Measurements from ENCODE around the gene NBEA. TPM values are rescaled to one million over a fixed set of nuclear protein-coding genes. Genes with fewer than 3 reads are reported as not detected.

NBEA gene
- total RNA-seq, 1 donor from 2014 or later, result 23.5 TPM

DNA sequence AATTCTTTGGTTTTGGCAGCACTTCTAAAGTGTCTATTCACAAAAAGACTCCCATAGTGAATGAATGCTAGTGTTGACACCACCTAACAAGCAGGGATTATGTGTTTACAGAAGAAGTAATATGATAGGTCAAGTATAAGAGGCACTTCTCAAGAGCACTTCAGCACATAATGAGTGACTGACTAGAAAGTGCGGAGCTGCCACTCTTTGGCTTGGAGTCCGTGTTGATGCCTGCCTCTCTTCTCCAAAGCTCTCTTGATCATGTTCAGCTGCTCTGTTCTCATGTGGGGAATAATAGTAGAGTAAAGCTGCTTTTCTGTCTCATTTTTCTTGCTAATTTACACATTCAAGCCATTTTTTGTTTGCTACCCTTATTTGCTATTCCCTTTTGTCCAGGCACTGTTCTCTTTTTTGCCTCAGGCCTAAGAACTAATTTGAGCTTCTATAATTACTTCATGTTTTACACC lies 557.2 kb downstream of the NBEA start:
- Histone ChIP-seq H3K9ac (ENCODE audit: low read depth in 1 of 3, low read length in 3 of 3) (no peak overlapping the region), H3K9me3 (ENCODE audit: control insufficient read depth in 3 of 3, low read length in 3 of 3) (no peaks in the 10 kb centered on the region), H3K27ac (ENCODE audit: low read depth, low read length) (no peak overlapping the region), H3K36me3 (ENCODE audit: control insufficient read depth in 3 of 3, insufficient read depth in 3 of 3, low read length in 3 of 3) (no peaks in the 10 kb centered on the region), H3K4me3 (ENCODE audit: low read length in 3 of 3) (no peak overlapping the region), H3K4me1 (ENCODE audit: control insufficient read depth in 3 of 3, insufficient read depth in 3 of 3, low read length in 3 of 3) (no peaks in the 10 kb centered on the region), H3K27me3 (ENCODE audit: control insufficient read depth in 3 of 3, insufficient read depth in 3 of 3, low read length in 3 of 3) (no peaks in the 10 kb centered on the region)

DNA sequence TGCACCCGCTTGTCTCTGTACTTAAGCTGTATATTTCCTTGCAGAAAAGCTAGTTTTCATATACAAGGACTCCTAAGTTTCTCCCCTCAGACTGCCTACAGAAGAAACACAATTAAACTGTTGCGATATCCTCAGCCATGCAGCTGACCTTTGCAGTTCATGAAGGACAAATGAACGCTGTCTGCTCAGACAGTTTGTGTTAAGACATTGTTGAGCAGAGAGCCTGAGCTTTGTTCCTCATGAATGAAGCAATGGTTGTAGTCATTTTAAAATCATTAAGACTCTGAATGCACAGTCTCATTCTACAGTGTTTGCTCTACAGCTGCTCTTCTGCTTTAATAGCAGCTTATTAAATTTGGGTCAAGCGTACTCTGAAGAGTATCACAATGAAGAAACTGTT lies 557.6 kb downstream of the NBEA start:
- Histone ChIP-seq H3K27ac (ENCODE audit: low read depth, low read length) (no peak overlapping the region), H3K9me3 (ENCODE audit: control insufficient read depth in 3 of 3, low read length in 3 of 3) (no peaks in the 10 kb centered on the region), H3K4me1 (ENCODE audit: control insufficient read depth in 3 of 3, insufficient read depth in 3 of 3, low read length in 3 of 3) (no peaks in the 10 kb centered on the region), H3K9ac (ENCODE audit: low read depth in 1 of 3, low read length in 3 of 3) (no peak overlapping the region), H3K4me3 (ENCODE audit: low read length in 3 of 3) (no peak overlapping the region), H3K36me3 (ENCODE audit: control insufficient read depth in 3 of 3, insufficient read depth in 3 of 3, low read length in 3 of 3) (no peaks in the 10 kb centered on the region), H3K27me3 (ENCODE audit: control insufficient read depth in 3 of 3, insufficient read depth in 3 of 3, low read length in 3 of 3) (no peaks in the 10 kb centered on the region)

GRCh38 chr13:35500144-35500543 lies 558.1 kb downstream of the NBEA start:
- Histone ChIP-seq H3K9me3 (ENCODE audit: control insufficient read depth in 3 of 3, low read length in 3 of 3) (no peaks in the 10 kb centered on the region), H3K9ac (ENCODE audit: low read depth in 1 of 3, low read length in 3 of 3) (no peak overlapping the region)

DNA sequence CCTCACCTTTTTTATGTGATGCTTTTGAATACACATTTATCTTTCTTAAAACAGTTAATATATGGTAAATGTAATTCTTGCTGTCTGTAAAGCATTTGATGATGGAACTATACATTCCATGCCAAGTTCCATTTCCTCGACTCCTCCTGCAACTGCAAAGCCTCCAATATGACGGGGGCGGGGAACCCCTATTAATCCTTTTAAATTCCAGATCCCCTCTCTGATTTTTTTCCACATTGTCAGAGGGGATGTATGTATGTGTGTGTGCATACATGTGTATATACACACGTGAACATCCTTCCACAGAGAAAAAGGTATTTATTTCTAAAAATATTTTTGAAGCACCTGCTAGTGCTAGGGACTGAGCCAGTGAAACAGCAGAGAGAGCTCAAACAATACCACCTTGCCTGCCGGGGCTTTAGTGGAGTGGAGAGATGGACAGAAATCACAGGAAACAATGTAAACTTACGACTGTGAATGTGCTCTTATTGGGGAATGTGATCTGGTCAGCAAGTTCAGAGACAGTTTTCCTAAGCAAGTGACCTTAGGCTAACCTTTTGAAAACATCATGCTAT lies 559.7 kb downstream of the NBEA start:
- H3K27ac ChIP-seq (ENCODE audit: low read depth, low read length), result no peak overlapping the region
- no peak overlapping the region for H3K4me3 ChIP-seq (ENCODE audit: low read length in 3 of 3)
- H3K27me3 ChIP-seq (ENCODE audit: control insufficient read depth in 3 of 3, insufficient read depth in 3 of 3, low read length in 3 of 3), result no peaks in the 10 kb centered on the region
- H3K9ac ChIP-seq (ENCODE audit: low read depth in 1 of 3, low read length in 3 of 3), result no peak overlapping the region
- H3K36me3 ChIP-seq (ENCODE audit: control insufficient read depth in 3 of 3, insufficient read depth in 3 of 3, low read length in 3 of 3), result no peaks in the 10 kb centered on the region
- no peaks in the 10 kb centered on the region for H3K9me3 ChIP-seq (ENCODE audit: control insufficient read depth in 3 of 3, low read length in 3 of 3)
- H3K4me1 ChIP-seq (ENCODE audit: control insufficient read depth in 3 of 3, insufficient read depth in 3 of 3, low read length in 3 of 3), result no peaks in the 10 kb centered on the region

More at GRCh38 chr13:35500144-35500543, 558.1 kb downstream of the NBEA start:
- no peak overlapping the region for H3K4me3 ChIP-seq (ENCODE audit: low read length in 3 of 3)
- H3K36me3 ChIP-seq (ENCODE audit: control insufficient read depth in 3 of 3, insufficient read depth in 3 of 3, low read length in 3 of 3), result no peaks in the 10 kb centered on the region
- H3K27me3 ChIP-seq (ENCODE audit: control insufficient read depth in 3 of 3, insufficient read depth in 3 of 3, low read length in 3 of 3), result no peaks in the 10 kb centered on the region
- no peak overlapping the region for H3K27ac ChIP-seq (ENCODE audit: low read depth, low read length)
- no peaks in the 10 kb centered on the region for H3K4me1 ChIP-seq (ENCODE audit: control insufficient read depth in 3 of 3, insufficient read depth in 3 of 3, low read length in 3 of 3)

GRCh38 chr13:35502456-35502855 lies 560.4 kb downstream of the NBEA start:
- Histone ChIP-seq H3K9ac (ENCODE audit: low read depth in 1 of 3, low read length in 3 of 3) (no peak overlapping the region), H3K36me3 (ENCODE audit: control insufficient read depth in 3 of 3, insufficient read depth in 3 of 3, low read length in 3 of 3) (no peaks in the 10 kb centered on the region), H3K27ac (ENCODE audit: low read depth, low read length) (no peak overlapping the region), H3K9me3 (ENCODE audit: control insufficient read depth in 3 of 3, low read length in 3 of 3) (no peaks in the 10 kb centered on the region), H3K27me3 (ENCODE audit: control insufficient read depth in 3 of 3, insufficient read depth in 3 of 3, low read length in 3 of 3) (no peaks in the 10 kb centered on the region), H3K4me1 (ENCODE audit: control insufficient read depth in 3 of 3, insufficient read depth in 3 of 3, low read length in 3 of 3) (no peaks in the 10 kb centered on the region), H3K4me3 (ENCODE audit: low read length in 3 of 3) (no peak overlapping the region)

GRCh38 chr13:35512271-35512920 lies 570.3 kb downstream of the NBEA start:
- H3K27ac ChIP-seq (ENCODE audit: low read depth, low read length), result no peak overlapping the region
- H3K4me1 ChIP-seq (ENCODE audit: control insufficient read depth in 3 of 3, insufficient read depth in 3 of 3, low read length in 3 of 3), result no peaks in the 10 kb centered on the region
- no peaks in the 10 kb centered on the region for H3K36me3 ChIP-seq (ENCODE audit: control insufficient read depth in 3 of 3, insufficient read depth in 3 of 3, low read length in 3 of 3)

DNA sequence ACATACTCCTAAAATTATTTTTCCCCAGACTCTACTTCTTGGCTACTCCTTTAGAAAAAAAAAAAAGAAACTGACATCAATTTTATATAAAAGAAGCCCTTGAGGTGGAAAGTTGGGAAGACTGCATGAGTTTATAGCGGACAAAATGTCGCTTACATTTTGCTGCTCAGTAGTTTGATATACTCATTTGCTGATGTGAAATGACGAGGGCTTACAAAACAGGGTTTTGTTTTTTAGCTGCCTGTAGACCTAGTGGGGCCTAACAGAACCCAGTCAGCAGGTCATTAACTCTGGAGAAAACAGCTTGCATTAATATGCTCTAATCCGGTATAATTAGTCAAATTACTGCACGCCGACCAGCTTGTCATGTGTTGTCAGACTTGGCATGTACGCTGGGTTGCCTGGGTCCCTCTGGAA lies 572.0 kb downstream of the NBEA start:
- Histone ChIP-seq H3K27ac (ENCODE audit: low read depth, low read length) (no peak overlapping the region), H3K4me1 (ENCODE audit: control insufficient read depth in 3 of 3, insufficient read depth in 3 of 3, low read length in 3 of 3) (no peaks in the 10 kb centered on the region), H3K4me3 (ENCODE audit: low read length in 3 of 3) (no peak overlapping the region), H3K27me3 (ENCODE audit: control insufficient read depth in 3 of 3, insufficient read depth in 3 of 3, low read length in 3 of 3) (no peaks in the 10 kb centered on the region), H3K36me3 (ENCODE audit: control insufficient read depth in 3 of 3, insufficient read depth in 3 of 3, low read length in 3 of 3) (no peaks in the 10 kb centered on the region), H3K9ac (ENCODE audit: low read depth in 1 of 3, low read length in 3 of 3) (no peak overlapping the region), H3K9me3 (ENCODE audit: control insufficient read depth in 3 of 3, low read length in 3 of 3) (no peaks in the 10 kb centered on the region)

More at GRCh38 chr13:35512271-35512920, 570.3 kb downstream of the NBEA start:
- Histone ChIP-seq H3K4me3 (ENCODE audit: low read length in 3 of 3) (no peak overlapping the region), H3K9me3 (ENCODE audit: control insufficient read depth in 3 of 3, low read length in 3 of 3) (no peaks in the 10 kb centered on the region), H3K27me3 (ENCODE audit: control insufficient read depth in 3 of 3, insufficient read depth in 3 of 3, low read length in 3 of 3) (no peaks in the 10 kb centered on the region), H3K9ac (ENCODE audit: low read depth in 1 of 3, low read length in 3 of 3) (no peak overlapping the region)

DNA sequence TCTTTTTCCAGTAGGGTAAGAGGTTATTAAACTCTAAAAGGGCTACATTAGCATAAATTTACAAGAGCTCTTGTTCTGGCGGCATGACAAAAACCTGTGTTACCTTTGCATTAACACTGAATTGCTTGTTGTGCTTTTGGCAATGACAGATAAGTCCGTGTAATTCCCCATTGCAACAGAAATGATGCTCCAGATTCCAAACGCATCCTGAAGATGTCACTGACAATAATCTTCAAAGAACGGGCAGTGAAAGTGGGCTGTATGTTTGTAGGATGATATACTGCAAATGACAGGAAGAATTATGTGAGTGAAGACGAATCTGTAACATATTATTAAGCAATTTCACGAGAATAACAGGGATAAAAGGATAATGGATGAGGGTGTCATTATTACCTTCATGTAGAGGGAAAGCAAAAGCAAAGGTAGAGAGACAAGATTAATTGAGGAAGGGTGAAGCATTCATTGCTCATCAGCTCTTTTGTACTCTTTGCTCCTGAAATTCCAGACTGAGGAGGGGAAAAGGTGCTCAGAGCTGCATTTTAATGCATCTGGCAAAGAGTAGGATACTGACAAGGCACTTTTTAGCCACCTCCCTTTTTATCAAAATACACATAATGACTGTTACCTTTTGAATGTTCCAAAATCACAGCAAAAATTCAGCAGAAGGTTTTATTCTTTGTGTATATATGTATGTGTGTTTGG lies 572.9 kb downstream of the NBEA start:
- Histone ChIP-seq H3K4me1 (ENCODE audit: control insufficient read depth in 3 of 3, insufficient read depth in 3 of 3, low read length in 3 of 3) (no peaks in the 10 kb centered on the region), H3K27ac (ENCODE audit: low read depth, low read length) (no peak overlapping the region), H3K9me3 (ENCODE audit: control insufficient read depth in 3 of 3, low read length in 3 of 3) (no peaks in the 10 kb centered on the region), H3K4me3 (ENCODE audit: low read length in 3 of 3) (no peak overlapping the region), H3K36me3 (ENCODE audit: control insufficient read depth in 3 of 3, insufficient read depth in 3 of 3, low read length in 3 of 3) (no peaks in the 10 kb centered on the region), H3K9ac (ENCODE audit: low read depth in 1 of 3, low read length in 3 of 3) (no peak overlapping the region), H3K27me3 (ENCODE audit: control insufficient read depth in 3 of 3, insufficient read depth in 3 of 3, low read length in 3 of 3) (no peaks in the 10 kb centered on the region)

DNA sequence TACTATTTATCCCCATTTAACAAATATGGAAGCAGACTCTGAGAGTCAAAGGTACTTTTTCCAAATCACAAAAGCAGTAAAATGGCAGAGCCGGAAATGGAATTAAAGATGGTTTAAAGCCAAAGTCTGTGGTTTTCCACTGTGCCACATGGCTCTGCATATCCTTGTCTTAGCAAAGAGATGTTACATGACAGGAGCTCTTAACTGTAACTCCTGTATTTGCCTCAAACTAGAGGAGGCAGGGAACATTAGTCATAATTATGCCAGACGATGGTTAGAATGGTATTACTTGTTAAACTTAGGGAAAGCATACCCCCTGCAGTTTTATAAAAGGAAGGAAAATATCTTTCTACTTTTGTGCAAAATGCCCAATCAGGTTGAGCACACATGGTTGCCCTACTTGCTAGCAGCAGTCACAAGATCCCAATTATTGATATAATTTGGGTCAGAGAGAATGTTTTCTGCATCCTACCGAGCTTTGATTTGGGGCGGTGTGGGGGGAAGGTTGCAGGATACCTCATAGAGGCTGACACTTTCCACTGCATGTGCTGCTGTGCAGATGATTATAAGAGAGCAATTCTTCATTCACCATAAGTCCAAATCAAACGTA lies 576.4 kb downstream of the NBEA start:
- no peaks in the 10 kb centered on the region for H3K4me1 ChIP-seq (ENCODE audit: control insufficient read depth in 3 of 3, insufficient read depth in 3 of 3, low read length in 3 of 3)
- no peak overlapping the region for H3K4me3 ChIP-seq (ENCODE audit: low read length in 3 of 3)
- no peak overlapping the region for H3K9ac ChIP-seq (ENCODE audit: low read depth in 1 of 3, low read length in 3 of 3)
- no peaks in the 10 kb centered on the region for H3K27me3 ChIP-seq (ENCODE audit: control insufficient read depth in 3 of 3, insufficient read depth in 3 of 3, low read length in 3 of 3)
- H3K36me3 ChIP-seq (ENCODE audit: control insufficient read depth in 3 of 3, insufficient read depth in 3 of 3, low read length in 3 of 3), result no peaks in the 10 kb centered on the region
- no peaks in the 10 kb centered on the region for H3K9me3 ChIP-seq (ENCODE audit: control insufficient read depth in 3 of 3, low read length in 3 of 3)
- H3K27ac ChIP-seq (ENCODE audit: low read depth, low read length), result no peak overlapping the region

DNA sequence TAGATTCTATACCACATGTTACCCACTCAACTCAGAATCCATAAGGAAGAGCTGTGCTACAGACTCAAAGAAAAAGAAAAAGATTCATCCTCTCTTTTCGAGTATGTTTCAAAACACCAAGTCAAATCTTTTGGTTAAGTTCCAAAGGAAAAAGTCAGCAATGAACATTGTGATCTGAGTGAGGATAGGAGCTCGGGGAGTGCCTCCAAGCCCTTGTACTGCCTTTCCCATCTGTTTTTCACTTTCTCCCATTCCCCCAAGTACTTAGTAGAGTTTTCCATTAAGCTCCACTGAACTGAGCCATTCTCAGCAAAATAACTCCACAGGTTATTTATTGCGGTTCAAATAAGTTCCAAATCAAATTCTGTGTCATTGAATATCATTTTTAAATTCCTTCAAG lies 582.1 kb downstream of the NBEA start:
- Histone ChIP-seq H3K4me1 (ENCODE audit: control insufficient read depth in 3 of 3, insufficient read depth in 3 of 3, low read length in 3 of 3) (no peaks in the 10 kb centered on the region), H3K36me3 (ENCODE audit: control insufficient read depth in 3 of 3, insufficient read depth in 3 of 3, low read length in 3 of 3) (no peaks in the 10 kb centered on the region), H3K27me3 (ENCODE audit: control insufficient read depth in 3 of 3, insufficient read depth in 3 of 3, low read length in 3 of 3) (no peaks in the 10 kb centered on the region), H3K9me3 (ENCODE audit: control insufficient read depth in 3 of 3, low read length in 3 of 3) (no peaks in the 10 kb centered on the region), H3K27ac (ENCODE audit: low read depth, low read length) (no peak overlapping the region), H3K4me3 (ENCODE audit: low read length in 3 of 3) (no peak overlapping the region), H3K9ac (ENCODE audit: low read depth in 1 of 3, low read length in 3 of 3) (no peak overlapping the region)

Data from skeletal muscle tissue (tissue), 4 donors.